ENCODE measurements around the gene RHOT2. TPM values are rescaled to one million over a fixed set of nuclear protein-coding genes. Genes with fewer than 3 reads are reported as not detected.

RHOT2 gene
- total RNA-seq, 4 donors from 2014 or later: 68.6 to 188 (median 106) TPM

- H3K27me3 ChIP-seq: peaks cover 0 to 6% of the 10 kb centered on the region in 2 donors
- H3K9me3 ChIP-seq: no peaks in the 10 kb centered on the region
- no peaks in the 10 kb centered on the region for H3K36me3 ChIP-seq
- H3K4me3 ChIP-seq: peak overlapping the region; percentile 65 to 91 (median 81)
- TF ChIP-seq CTCF (IDR thresholded peaks at IDR 0.05) (no peak), EP300 (IDR thresholded peaks at IDR 0.05) (no peak), POLR2A (IDR thresholded peaks at IDR 0.05) (no peak)
- DNase-seq (ENCODE audit: low spot score in 2 of 2): no peak
- H3K27ac ChIP-seq: peak overlapping the region; percentile 72 to 93 (median 88)
- H3K4me1 ChIP-seq: peaks cover 0 to 54% (median 32%) of the 10 kb centered on the region in 4 donors
- 74 to 90% methylated on average over 7 to 48 of the region's 51 CpGs for WGBS, 2 donors
Observed at GRCh38 chr16:721765-722540, 54.0 kb downstream of the RHOT2 start.

GRCh38 chr16:722835-723633 lies 55.1 kb downstream of the RHOT2 start:
- Histone ChIP-seq H3K4me1 (peaks cover 0 to 54% (median 38%) of the 10 kb centered on the region in 4 donors), H3K4me3 (no peak overlapping the region), H3K27ac (no peak overlapping the region), H3K27me3 (peaks cover 0 to 14% of the 10 kb centered on the region in 2 donors), H3K36me3 (no peaks in the 10 kb centered on the region), H3K9me3 (no peaks in the 10 kb centered on the region)
- TF ChIP-seq CTCF (IDR thresholded peaks at IDR 0.05): no peak
- TF ChIP-seq EP300 (IDR thresholded peaks at IDR 0.05): no peak
- no peak for TF ChIP-seq POLR2A (IDR thresholded peaks at IDR 0.05)
- DNase-seq (ENCODE audit: low spot score in 2 of 2): no peak
- WGBS, 2 donors: 84 to 94% methylated on average over 9 to 18 of the region's 24 CpGs

- WGBS, 2 donors: 72 to 77% methylated on average over 4 to 7 of the region's 9 CpGs
- no peaks in the 10 kb centered on the region for H3K9me3 ChIP-seq
- H3K4me1 ChIP-seq: peaks cover 0 to 54% (median 39%) of the 10 kb centered on the region in 4 donors
- DNase-seq (ENCODE audit: low spot score in 2 of 2): no peak
- no peak for TF ChIP-seq POLR2A (IDR thresholded peaks at IDR 0.05)
- no peak for TF ChIP-seq EP300 (IDR thresholded peaks at IDR 0.05)
- no peak for TF ChIP-seq CTCF (IDR thresholded peaks at IDR 0.05)
- peaks cover 0 to 14% of the 10 kb centered on the region in 2 donors for H3K27me3 ChIP-seq
- H3K36me3 ChIP-seq: no peaks in the 10 kb centered on the region
- no peak overlapping the region for H3K27ac ChIP-seq
- H3K4me3 ChIP-seq: no peak overlapping the region
Observed at GRCh38 chr16:723695-724094, 55.8 kb downstream of the RHOT2 start.

Other genes with a start within 250 kb of the RHOT2 start
- 100 to 1,000 TPM in 1 of 4 donors, 10 to 100 TPM in 3; 30.2 to 128 (median 54.6) TPM for gene RAB11FIP3, start 242.5 kb upstream of the RHOT2 start, total RNA-seq
- gene CAPN15, start 140.4 kb upstream of the RHOT2 start, total RNA-seq: 10 to 100 TPM; 19.0 to 91.5 (median 52.5) TPM
- not detected for gene PRR35, start 107.7 kb upstream of the RHOT2 start, total RNA-seq
- gene NHLRC4, start 101.1 kb upstream of the RHOT2 start, total RNA-seq: 1 to 10 TPM in 3 of 4 donors, under 1 TPM in 1; 0.98 to 5.2 (median 1.9) TPM
- 10 to 100 TPM; 49.2 to 89.6 (median 71.8) TPM for gene PIGQ, start 98.2 kb upstream of the RHOT2 start, total RNA-seq
- gene RAB40C, start 78.1 kb upstream of the RHOT2 start, total RNA-seq: 10 to 100 TPM; 21.1 to 30.6 (median 27.5) TPM
- 1 to 10 TPM in 3 of 4 donors, under 1 TPM in 1; 0.66 to 3.9 (median 1.8) TPM for gene WFIKKN1, start 37.1 kb upstream of the RHOT2 start, total RNA-seq
- 100 to 1,000 TPM; 147 to 204 (median 176) TPM for gene METTL26, start 31.8 kb upstream of the RHOT2 start, total RNA-seq
- 10 to 100 TPM; 20.8 to 37.7 (median 32.4) TPM for gene MCRIP2, start 26.3 kb upstream of the RHOT2 start, total RNA-seq
- 10 to 100 TPM; 26.9 to 83.7 (median 54.1) TPM for gene WDR90, start 18.8 kb upstream of the RHOT2 start, total RNA-seq
- gene RHBDL1, start 7.5 kb downstream of the RHOT2 start, total RNA-seq: 1 to 10 TPM in 3 of 4 donors, under 1 TPM in 1; 0.90 to 3.5 (median 1.9) TPM
- 100 to 1,000 TPM; 152 to 213 (median 186) TPM for gene STUB1, start 12.3 kb downstream of the RHOT2 start, total RNA-seq
- gene JMJD8, start 16.2 kb downstream of the RHOT2 start, total RNA-seq: 100 to 1,000 TPM in 2 of 4 donors, 10 to 100 TPM in 2; 83.1 to 119 (median 101) TPM
- 10 to 100 TPM; 13.1 to 18.2 (median 15.8) TPM for gene WDR24, start 22.3 kb downstream of the RHOT2 start, total RNA-seq
- gene FBXL16, start 37.7 kb downstream of the RHOT2 start, total RNA-seq: 1 to 10 TPM; 1.5 to 5.7 (median 3.5) TPM
- gene METRN, start 47.0 kb downstream of the RHOT2 start, total RNA-seq: 100 to 1,000 TPM in 3 of 4 donors, 10 to 100 TPM in 1; 78.8 to 131 (median 108) TPM
- gene ANTKMT, start 53.0 kb downstream of the RHOT2 start, total RNA-seq: 10 to 100 TPM; 43.7 to 98.7 (median 78.6) TPM
- gene CCDC78, start 58.3 kb downstream of the RHOT2 start, total RNA-seq: 1 to 10 TPM in 2 of 4 donors, under 1 TPM in 2; 0.63 to 7.5 (median 3.0) TPM
- gene HAGHL, start 59.0 kb downstream of the RHOT2 start, total RNA-seq: 10 to 100 TPM in 1 of 4 donors, 1 to 10 TPM in 3; 3.5 to 18.0 (median 6.3) TPM
- 10 to 100 TPM; 39.8 to 53.2 (median 45.6) TPM for gene CIAO3, start 72.9 kb downstream of the RHOT2 start, total RNA-seq
- 1 to 10 TPM in 1 of 4 donors, not detected in 3; 1.5 TPM for gene MSLN, start 92.6 kb downstream of the RHOT2 start, total RNA-seq
- gene RPUSD1, start 120.2 kb downstream of the RHOT2 start, total RNA-seq: 10 to 100 TPM in 3 of 4 donors, 1 to 10 TPM in 1; 8.5 to 18.3 (median 12.5) TPM
- 10 to 100 TPM in 3 of 4 donors, 1 to 10 TPM in 1; 6.1 to 57.5 (median 17.7) TPM for gene CHTF18, start 120.5 kb downstream of the RHOT2 start, total RNA-seq
- not detected for gene GNG13, start 132.6 kb downstream of the RHOT2 start, total RNA-seq